ENCODE measurements around the gene ZHX3.

- TF ChIP-seq CTCF (IDR thresholded peaks at IDR 0.05 in 4 of 5, conservative IDR thresholded peaks at IDR 0.05 in 1 of 5) (peak; percentile 98 to 100 (median 99)), POLR2A (IDR thresholded peaks at IDR 0.05) (no peak)
These were observed 22.4 kb upstream of the ZHX3 start for GRCh38 chr20:41339957-41340326.
